Brain pericyte (primary cell): ENCODE measurements around the gene PTPRD.

ENCODE experiments used
- DNase-seq: peaks from one replicate; pipeline ENCODE4 v3.0.0-alpha.2; 2012; ENCODE audit warnings: low read depth, low spot score

The PTPRD gene

GRCh38 chr9:8268216-8268878 lies 2344.5 kb downstream of the PTPRD start:
- DNase-seq: no peak

GRCh38 chr9:8267636-8268035 lies 2345.2 kb downstream of the PTPRD start:
- no peak for DNase-seq

GRCh38 chr9:8266861-8267260 lies 2345.9 kb downstream of the PTPRD start:
- DNase-seq: no peak

GRCh38 chr9:8265281-8265680 lies 2347.5 kb downstream of the PTPRD start:
- DNase-seq: no peak
